Urothelium cell line (cell line): ENCODE data around the gene STOM.

Experiments
- DNase-seq: peaks from one replicate; pipeline ENCODE4 v3.0.0; 2011; ENCODE audit warnings: low spot score, mixed read lengths
- FAIRE-seq: peaks from 2 replicates; lab custom pipeline; 2011; peaks lifted over from hg19 to GRCh38; lab: Jason Lieb, UNC

Gene STOM

DNA sequence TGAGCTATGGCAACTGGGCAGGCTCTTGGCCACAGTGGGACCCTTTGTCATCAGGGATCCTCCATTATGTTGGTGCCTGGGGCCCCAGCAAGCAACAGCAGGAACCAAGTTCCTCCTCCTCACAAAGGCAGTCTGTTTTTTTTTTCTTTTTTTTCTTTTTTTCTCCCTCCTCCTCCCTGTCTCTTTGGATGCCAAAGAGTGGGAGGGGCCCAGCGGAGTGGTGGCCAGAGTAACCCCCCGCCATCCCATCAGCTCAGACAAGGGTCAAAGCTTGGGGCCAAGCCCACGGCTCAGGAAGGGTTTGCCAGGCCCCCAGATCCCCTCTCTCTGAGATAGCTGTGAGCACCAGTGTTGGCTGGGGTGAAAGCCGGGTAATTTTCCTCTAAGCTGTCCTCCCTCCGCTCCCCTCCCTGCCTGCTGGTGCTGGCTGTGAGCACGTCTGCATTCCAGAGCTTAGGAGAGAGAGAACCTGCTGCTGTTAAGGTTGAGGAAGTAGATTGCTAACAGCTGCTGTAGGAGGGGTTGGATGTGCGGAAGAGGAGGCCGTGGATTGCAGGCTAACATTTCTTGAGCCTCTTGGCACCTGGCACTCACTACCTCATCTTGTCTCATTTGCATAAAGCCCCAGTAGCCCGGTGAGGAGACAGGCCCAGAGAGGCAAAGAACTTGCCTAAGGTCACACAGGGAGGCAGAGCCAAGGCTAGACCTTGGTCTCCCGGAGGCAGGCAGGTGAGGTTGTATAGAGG is 80.9 kb downstream of the STOM start:
- no peak for FAIRE-seq
- peak; percentile 67 for DNase-seq
